ENCODE data around the gene ST8SIA6.

Gene ST8SIA6

DNA sequence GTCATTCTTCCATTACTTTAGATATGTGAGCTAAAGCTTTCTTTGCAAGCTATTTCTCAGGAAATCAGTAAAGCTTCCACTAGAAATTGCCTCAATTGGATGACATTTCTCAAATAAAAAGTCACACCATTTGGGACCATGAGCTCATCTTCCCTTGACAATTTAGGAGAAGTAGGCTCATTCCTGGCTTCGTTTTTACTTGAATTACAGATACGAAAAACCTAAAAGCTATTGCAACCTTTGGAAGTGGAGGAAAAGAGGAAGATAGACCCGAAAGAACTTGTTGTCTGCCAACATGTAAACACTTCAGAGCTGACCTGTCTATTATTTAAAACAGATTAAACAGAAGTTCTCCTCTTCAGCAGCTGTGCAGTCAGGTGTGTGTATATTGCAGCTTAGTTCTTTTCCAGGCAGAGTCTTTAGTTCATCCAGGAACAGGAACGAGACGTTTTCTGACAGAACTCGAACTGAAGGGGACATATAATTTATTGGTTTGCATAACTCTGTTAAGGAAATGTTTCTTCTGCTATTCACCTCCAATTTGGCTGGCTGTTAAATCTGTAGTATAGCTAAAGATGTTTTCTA, 43.1 kb upstream of the ST8SIA6 start:
- TF ChIP-seq CTCF (conservative IDR thresholded peaks at IDR 0.05; ENCODE audit: low read length) (no peak), EZH2phosphoT487 (IDR thresholded peaks at IDR 0.05; ENCODE audit: borderline replicate concordance) (no peak)
- no peak overlapping the region for H3K4me2 ChIP-seq (ENCODE audit: low read depth, low read length, poor library complexity, severe bottlenecking)
- H3K4me1 ChIP-seq (ENCODE audit: insufficient read depth, low read length, poor library complexity, severe bottlenecking): no peaks in the 10 kb centered on the region
- no peak overlapping the region for H3K9ac ChIP-seq (ENCODE audit: low read depth, low read length, poor library complexity, severe bottlenecking)
- no peaks in the 10 kb centered on the region for H3F3A ChIP-seq (ENCODE audit: low read depth)
- H3K4me3 ChIP-seq (ENCODE audit: low read length, poor library complexity, severe bottlenecking): no peak overlapping the region
- H3K9me3 ChIP-seq (ENCODE audit: insufficient read depth, low read depth, low read length): no peaks in the 10 kb centered on the region
- no peaks in the 10 kb centered on the region for H4K20me1 ChIP-seq (ENCODE audit: insufficient read depth, low read length, poor library complexity, severe bottlenecking)
- H3K36me3 ChIP-seq (ENCODE audit: insufficient read depth, low read length): no peaks in the 10 kb centered on the region
- H3K79me2 ChIP-seq (ENCODE audit: insufficient read depth, low read length): no peaks in the 10 kb centered on the region
- no peaks in the 10 kb centered on the region for H3K27me3 ChIP-seq (ENCODE audit: insufficient read depth, low read length, poor library complexity, severe bottlenecking)
- H2AFZ ChIP-seq (ENCODE audit: low read length): no peak overlapping the region
- no peaks in the 10 kb centered on the region for H3K9me2 ChIP-seq (replicated peaks; ENCODE audit: low read depth, low read length)

DNA sequence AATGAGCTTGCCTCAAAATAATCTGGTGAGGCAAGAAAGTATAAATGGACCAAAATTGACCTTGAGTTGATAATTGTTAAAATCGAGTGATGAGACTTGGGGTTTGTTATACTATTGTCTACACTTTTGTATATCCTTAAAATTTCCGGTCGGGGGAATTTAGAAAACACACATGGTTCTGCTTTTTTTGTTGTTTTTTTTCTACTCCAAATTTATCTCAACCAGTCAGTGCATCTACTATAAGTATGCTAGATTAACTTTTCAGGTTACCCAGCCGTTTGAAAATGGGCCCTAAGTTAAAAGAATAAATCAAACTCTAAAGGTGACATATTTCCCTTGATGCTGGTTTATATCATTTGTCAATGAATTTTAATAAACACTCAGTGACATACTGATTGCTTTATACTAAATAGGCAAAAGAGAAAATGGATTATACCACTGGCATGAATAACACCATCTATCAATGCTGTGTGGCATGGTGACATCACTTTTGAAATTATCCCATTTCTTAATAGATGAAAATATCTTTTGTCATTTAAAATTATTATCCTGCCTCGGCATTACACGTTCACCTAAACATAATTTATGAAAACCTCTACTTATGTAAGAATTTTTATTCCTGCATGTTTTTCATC, 40.3 kb upstream of the ST8SIA6 start:
- H3K4me1 ChIP-seq (ENCODE audit: insufficient read depth, low read length, poor library complexity, severe bottlenecking): no peaks in the 10 kb centered on the region
- no peak overlapping the region for H3K4me3 ChIP-seq (ENCODE audit: low read length, poor library complexity, severe bottlenecking)
- no peaks in the 10 kb centered on the region for H3K9me3 ChIP-seq (ENCODE audit: insufficient read depth, low read depth, low read length)
- H3K9me2 ChIP-seq (replicated peaks; ENCODE audit: low read depth, low read length): no peaks in the 10 kb centered on the region
- no peaks in the 10 kb centered on the region for H3K36me3 ChIP-seq (ENCODE audit: insufficient read depth, low read length)
- no peaks in the 10 kb centered on the region for H3K27me3 ChIP-seq (ENCODE audit: insufficient read depth, low read length, poor library complexity, severe bottlenecking)
- no peaks in the 10 kb centered on the region for H4K20me1 ChIP-seq (ENCODE audit: insufficient read depth, low read length, poor library complexity, severe bottlenecking)
- H3F3A ChIP-seq (ENCODE audit: low read depth): no peaks in the 10 kb centered on the region
- TF ChIP-seq EZH2phosphoT487 (IDR thresholded peaks at IDR 0.05; ENCODE audit: borderline replicate concordance): no peak
- no peak for TF ChIP-seq CTCF (conservative IDR thresholded peaks at IDR 0.05; ENCODE audit: low read length)
- no peak overlapping the region for H2AFZ ChIP-seq (ENCODE audit: low read length)
- H3K9ac ChIP-seq (ENCODE audit: low read depth, low read length, poor library complexity, severe bottlenecking): no peak overlapping the region
- no peak overlapping the region for H3K4me2 ChIP-seq (ENCODE audit: low read depth, low read length, poor library complexity, severe bottlenecking)
- no peaks in the 10 kb centered on the region for H3K79me2 ChIP-seq (ENCODE audit: insufficient read depth, low read length)

GRCh38 chr10:17488848-17489247, 34.5 kb upstream of the ST8SIA6 start:
- Histone ChIP-seq H3K27me3 (ENCODE audit: insufficient read depth, low read length, poor library complexity, severe bottlenecking) (no peaks in the 10 kb centered on the region), H3F3A (ENCODE audit: low read depth) (no peaks in the 10 kb centered on the region), H3K9ac (ENCODE audit: low read depth, low read length, poor library complexity, severe bottlenecking) (no peak overlapping the region), H3K79me2 (ENCODE audit: insufficient read depth, low read length) (no peaks in the 10 kb centered on the region), H4K20me1 (ENCODE audit: insufficient read depth, low read length, poor library complexity, severe bottlenecking) (no peaks in the 10 kb centered on the region), H3K9me3 (ENCODE audit: insufficient read depth, low read depth, low read length) (no peaks in the 10 kb centered on the region), H3K4me1 (ENCODE audit: insufficient read depth, low read length, poor library complexity, severe bottlenecking) (no peaks in the 10 kb centered on the region), H2AFZ (ENCODE audit: low read length) (no peak overlapping the region), H3K36me3 (ENCODE audit: insufficient read depth, low read length) (no peaks in the 10 kb centered on the region), H3K9me2 (replicated peaks; ENCODE audit: low read depth, low read length) (no peaks in the 10 kb centered on the region), H3K4me3 (ENCODE audit: low read length, poor library complexity, severe bottlenecking) (no peak overlapping the region), H3K4me2 (ENCODE audit: low read depth, low read length, poor library complexity, severe bottlenecking) (no peak overlapping the region)
- no peak for TF ChIP-seq EZH2phosphoT487 (IDR thresholded peaks at IDR 0.05; ENCODE audit: borderline replicate concordance)
- TF ChIP-seq CTCF (conservative IDR thresholded peaks at IDR 0.05; ENCODE audit: low read length): no peak

Measured in Loucy (cell line).